HPDE6-E6E7 (cell line): ENCODE measurements around the gene UPB1.
"Not testable (repeated sequence)": the region's sequence is repeated elsewhere in the genome, so short reads cannot be mapped to it uniquely, and the experiment has no call there.

Experiments
- DNase-seq: peaks from one replicate; pipeline ENCODE4 v3.0.0; 2011; ENCODE audit warnings: missing footprints; ENCODE audit errors: extremely low spot score

UPB1 gene

DNA sequence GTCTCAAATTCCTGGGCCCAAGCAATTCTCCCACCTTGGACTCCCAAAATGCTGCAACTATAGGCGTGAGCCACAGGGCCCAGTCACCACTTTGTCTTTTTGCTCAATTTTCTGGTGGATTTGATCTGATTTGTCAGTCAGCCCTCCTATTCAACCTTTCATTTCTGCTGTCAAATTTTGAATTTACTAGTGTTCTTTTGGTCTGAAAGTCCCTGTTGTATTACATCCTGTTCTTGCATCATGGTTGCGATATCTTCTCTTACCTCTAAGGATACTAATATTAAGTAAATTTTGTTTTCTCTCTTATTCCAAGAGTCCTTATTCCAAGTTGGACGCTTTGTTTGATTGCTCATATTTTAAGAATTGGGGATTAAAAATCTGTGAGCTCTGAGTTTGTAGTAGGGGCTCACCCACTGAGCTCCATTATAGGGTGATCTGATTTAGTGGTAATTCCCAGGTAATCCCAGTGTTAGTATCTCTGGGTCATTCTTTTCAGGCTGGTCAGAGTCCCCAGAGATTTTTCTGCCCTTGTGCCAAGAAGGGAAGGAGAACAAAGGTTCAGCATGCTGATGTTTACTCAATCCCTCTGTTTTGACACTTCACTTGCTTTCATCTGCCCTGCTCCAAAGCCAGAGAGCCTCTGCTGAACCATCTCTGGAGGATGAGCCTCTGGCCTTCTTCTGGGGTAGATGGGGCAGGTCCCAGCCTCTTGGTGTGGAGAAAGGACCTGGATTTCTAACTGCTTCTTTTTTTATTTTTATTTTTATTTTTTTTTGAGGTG, 10.0 kb downstream of the UPB1 start:
- no peak for DNase-seq

DNA sequence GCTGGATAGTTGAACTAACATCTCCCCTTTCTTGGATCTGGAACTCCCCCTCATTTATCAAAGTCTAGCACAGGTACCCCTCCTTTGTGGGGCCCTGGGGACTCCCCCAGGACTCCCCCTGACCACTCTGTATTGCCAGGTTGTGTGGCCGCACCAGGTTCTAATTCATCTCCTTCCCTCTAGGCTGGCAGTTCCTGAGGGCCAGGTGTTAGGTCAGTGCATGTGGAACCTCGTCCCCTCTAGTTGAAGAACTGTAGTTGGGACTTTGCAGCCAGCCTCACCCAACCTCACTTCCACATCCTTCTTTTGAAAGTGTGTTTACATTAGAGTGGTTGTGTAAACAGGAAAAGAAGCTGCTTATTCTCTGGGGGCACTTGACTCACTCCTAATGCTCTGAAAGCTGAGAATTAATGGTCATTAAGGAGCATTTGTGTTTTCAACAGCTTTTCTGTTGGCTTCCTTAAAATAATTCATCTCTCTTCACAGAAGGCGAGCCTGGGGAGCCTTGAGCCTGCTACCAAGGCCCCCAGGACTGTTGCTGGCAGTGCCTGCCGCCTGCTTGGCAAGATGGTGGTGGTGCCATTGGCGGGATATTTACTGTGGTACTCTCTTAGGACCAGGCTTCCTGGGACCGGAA, 11.8 kb downstream of the UPB1 start:
- DNase-seq = peak; percentile 46

DNA sequence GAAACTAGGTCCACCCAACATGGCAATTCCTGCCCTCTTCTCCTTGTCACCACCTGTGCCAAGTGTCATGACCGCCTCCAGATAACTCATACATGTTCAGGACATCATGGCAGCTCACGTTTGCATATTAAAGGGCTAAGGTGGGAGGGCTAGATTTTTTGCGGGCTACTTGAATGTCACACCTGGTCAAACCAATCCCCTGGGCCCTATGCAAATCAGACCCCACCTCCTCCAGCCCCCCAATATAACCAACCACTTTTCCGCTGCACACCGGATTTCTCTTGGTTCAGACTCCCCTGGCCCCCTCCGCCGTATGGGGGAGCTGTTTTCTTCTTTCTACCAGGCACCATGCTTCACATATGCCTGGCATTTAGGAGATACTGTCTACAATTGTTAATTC, 12.6 kb downstream of the UPB1 start:
- no peak for DNase-seq

DNA sequence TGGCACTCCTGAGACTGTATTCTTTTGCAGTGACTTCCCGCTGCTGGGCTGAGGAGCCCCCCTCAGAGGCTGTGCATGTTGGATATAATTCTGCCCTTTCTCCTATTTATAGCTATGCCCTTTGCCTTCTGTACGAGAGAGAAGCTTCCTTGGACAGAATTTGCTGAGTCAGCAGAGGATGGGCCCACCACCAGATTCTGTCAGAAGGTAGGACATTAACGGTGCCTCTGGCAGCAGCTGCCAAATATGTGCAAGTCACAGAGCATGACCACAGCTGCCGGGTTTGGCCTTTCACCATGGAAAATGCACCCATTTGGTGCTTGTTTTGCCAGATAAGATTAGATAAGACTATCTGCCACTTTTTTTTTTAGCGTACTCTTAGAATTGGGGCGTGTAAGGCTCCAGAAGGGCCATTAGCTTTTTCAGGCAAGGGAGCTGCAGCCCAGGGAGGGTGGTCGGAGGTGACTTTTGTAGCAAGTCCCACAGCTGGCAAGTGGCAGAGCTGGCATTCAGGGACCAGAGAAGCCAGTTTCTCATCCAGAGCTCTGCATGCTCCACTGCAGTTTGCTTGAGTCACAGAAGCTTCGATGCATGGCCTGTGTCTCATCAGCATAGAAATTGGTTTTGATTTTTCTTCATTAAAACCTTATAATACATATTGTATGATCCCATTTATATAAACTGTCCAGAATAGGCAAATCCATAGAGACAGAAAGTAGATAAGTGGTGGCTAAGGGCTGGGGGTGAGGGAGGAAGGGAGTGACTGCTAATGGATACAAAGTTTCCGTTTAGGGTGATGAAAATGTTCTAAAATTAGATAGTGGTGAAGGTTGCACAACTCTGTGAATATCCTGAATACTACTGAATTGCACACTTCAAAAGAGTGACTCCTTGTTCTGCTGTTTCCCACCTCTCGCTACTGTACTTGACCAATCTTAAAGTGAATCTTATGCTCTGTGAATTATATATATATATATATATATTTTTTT, 15.8 kb downstream of the UPB1 start:
- no peak for DNase-seq

DNA sequence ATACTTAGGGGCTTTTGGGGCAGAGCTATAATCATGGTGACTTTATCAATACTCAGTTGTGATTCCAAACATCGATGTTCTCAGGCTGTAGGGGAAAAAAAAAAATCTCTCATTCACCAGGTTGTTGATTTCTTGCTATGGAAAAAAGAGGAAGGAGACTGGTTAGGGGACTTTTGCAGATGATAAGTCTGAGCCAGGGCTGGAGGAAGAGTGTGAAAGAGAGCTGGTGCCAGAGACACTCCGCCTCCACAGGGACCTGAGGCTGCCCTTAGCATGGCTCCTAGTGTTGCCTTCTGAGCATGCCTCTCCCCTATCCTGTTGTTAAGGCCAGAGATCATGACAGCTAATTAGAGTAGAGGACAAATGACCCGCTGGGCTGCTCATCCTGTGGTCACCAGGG, 16.9 kb downstream of the UPB1 start:
- no peak for DNase-seq

DNA sequence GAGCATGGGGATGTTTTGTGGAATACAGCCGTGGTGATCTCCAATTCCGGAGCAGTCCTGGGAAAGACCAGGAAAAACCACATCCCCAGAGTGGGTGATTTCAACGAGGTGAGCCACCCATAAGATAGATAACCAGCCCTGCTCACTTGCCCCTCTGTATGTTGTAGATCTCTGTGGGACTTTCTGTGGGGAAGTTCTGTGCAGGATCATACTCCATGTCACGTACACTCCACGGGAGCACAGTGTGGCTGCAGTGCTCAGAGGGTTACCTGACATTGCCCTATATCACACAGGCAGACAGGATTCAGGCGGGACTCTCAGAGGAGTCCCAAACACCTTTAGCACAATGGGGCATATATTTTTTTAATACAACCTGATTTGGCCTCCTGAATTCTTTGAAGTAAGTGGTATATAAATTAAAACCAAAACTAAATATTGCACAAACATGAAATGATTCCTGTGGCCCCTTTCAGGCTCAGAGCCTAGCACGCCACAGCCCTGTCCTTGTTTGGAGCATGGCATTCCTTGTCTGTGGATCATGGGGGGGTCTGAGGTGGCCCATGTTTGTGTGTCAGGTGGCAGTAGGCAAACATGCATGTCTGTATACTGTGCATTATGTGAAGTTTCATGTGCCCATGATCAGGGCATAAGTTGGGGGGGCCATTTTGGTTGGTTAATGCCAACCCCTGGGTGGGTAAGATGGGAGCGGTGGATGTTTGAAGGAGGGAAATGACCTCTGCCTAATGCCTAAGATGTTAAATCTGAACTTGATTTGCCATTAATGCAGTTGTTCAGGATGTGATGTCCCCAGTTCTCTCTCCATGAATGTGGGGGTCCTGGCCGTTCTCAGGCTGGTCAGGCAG, 18.5 kb downstream of the UPB1 start:
- DNase-seq = no peak

DNA sequence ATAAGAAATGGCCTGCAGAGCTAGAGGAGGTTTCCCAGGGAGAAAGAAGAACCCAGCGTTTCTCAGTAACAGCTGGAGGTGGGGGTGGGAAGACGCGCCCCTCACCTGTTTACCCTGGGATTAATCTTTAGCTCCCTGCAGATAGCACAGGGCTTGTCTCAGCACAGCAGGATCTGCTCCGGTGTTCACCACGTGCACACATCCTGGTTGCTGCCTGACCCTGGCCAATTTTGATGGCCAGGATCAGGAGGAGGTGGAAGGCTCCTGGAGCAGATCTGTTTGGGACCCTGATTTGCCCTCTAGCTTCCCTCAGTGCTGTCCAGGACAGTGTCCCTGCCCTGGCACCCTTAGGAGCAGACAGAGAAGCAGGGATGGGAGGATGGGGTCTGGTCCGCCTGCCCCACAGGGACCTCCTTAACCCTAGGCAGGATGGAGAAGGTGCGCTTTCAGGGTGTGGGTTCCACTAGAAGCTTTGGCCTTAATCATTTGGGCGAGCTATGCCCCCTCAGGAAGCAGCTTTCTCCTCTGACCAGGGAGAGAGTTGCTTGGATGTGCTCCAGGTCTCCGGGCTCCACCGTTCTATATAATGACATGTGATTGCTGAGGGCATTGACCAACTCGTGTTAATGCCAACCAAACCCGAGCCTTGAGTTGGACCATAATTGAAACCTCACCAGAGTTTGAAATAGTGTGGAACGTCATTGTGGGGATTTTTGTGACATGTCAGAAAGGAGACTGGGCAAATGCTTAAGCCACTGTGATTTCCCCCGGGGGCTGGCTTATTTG, 19.3 kb downstream of the UPB1 start:
- no peak for DNase-seq

DNA sequence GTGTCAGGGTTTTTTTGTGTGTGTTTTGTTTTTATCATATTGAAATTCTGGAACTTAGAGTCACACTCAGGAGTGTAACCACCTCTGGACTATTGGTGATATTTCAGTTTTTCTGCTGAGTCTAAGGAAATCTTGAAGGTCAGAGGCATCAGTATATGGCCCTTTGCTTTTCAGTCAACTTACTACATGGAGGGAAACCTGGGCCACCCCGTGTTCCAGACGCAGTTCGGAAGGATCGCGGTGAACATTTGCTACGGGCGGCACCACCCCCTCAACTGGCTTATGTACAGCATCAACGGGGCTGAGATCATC, 19.9 kb downstream of the UPB1 start:
- DNase-seq = no peak

DNA sequence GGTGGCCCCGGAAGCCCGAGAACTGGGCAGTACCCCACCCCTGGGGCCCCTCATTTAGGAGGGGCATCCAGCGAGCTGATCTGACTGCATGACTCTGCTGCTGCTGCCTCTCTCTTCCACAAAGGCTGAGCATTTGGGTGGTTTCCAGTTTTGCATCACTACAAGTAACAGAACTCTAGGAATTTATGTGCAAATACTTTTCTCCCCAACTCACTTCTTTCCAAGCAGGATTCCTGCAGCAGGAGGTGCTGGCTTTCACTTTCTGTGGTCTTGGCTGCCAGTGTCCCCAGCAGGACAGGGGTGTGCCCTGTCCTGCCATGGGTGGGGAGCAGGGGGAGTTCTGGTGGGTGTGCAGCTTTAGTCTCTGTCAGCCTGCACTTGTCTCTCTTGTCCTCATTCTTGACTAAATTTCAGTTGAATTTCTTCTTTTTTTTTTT, 21.2 kb downstream of the UPB1 start:
- DNase-seq = peak; percentile 23

DNA sequence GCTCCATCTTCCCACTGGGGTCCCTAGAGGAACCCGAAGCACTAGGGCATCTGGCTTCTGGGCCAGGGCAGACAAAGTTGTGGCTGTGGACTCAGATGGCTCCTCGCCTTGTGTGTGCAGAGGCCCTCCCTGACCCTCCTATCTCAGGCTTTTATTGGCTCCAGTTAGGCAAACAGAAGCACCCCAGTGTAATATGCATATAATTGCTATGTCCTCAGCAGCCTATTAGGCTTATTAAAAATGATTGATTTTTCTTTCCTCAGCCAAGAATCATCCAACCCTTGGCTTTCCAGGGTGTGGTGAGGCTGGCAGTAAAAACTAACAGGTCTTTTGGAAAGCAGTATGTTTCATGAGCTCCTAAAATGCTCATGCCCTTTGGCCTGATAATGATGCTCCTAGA, 22.3 kb downstream of the UPB1 start:
- no peak for DNase-seq

DNA sequence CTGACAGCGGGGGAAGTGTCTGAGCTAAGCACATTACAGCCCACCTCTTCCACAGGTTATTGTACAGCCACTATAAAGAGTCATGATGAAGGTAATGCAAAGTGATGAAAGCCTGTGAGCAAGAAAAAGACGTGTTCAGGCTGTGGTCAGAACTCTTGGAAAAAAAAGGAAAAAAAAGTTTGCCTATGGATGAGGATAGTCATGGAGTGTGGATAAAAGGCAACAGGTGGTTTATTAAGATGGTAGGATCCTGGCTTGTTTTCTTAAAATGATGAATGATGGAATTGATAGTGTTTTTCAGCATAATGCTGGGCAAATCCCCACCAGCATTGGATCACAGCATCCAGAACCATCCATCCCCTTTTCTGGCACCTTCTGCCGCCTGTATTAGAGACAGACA, 23.1 kb downstream of the UPB1 start:
- DNase-seq = no peak

DNA sequence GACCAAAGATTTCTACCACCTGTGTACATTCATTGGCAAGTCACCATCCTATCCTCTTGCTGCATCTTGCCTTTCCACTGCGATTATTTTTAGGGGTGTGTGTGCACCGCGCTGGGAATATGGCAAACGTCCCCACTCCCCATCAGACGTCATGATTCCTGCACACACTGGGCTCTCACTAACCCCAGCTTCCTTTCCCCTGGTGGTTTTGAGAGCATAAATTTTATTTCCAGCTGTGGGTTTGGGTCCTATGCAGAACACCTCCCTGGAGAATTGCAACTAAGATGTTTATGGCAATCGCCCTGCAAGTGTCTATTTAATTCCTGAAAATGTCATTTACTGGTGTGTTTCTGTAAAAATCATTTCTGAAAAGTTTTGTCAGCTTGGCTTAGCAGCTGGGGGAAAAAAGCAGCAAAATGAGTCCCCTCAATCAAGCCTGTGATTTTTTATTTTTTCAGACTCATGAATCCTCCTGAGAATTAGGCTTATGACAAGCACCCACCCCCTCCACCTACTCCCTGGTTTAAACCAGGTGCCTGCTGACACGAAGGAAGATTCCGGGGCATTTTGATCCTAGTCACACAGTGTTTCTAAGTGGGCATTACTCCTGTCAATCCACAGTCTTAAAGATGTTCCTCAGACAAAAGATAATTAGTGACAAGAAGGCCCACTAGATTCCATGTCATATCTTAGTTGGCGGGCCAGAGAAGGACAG, 23.8 kb downstream of the UPB1 start:
- DNase-seq = no peak

DNA sequence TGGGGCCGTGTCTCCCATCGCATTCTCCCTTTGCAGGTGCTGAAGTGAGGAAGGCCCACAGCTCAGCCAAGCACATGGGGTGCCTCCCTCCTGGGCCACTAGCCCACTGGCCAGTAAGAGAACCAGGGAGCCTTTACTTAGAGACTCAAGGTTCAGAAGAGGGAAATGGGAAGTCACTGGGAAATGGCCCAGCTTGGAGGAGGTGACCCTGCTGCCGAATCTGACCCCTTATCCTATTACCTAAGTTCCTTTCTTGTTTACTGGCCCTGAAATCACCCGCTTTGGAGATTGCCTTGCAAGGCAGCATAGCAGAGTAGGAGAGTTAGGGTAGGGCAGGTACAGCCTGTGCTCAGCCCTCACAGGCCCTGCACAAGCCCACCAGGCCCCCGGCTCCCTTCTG, 24.4 kb downstream of the UPB1 start:
- DNase-seq = no peak

DNA sequence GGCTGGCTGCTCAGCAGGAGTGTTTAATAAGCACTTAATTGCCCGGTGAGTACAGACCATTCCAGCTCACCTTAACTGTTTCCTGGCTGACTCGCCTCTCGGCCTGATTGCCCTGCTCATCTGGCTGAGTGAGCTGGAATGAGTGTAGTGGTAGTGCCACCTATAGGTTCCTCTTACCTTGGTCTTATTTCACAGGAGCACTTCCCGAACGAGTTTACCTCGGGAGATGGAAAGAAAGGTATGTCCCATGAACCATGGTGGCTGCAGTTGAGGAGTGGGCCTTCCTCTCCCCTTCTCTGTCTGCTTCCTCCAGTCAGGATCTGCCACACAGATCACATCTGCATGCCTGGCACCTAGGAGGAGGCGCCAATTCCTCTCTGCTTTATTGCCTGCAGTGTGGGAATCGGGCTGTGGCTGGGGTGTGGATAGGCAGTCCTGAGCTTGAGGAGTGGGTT, 26.7 kb downstream of the UPB1 start:
- peak; percentile 93 for DNase-seq

DNA sequence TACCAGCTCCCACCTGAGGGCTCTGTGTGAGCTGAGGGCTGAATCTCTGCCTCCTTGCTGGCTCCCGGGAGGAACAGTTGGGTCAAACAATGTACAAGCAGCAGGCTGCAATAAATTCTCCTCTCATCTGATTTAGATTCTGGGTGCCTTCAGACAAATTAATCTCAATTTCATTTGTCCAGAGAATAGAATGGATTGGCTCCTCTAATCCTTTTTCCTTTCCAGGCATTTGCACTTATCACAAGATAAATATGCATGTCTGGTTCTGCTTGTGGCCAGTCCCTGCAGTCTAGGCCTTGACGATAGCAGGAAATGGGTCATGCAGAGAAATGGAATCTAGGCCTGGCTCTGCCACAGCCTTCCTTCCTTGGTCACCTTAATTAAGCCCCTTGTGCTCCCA, 28.7 kb downstream of the UPB1 start:
- no peak for DNase-seq

DNA sequence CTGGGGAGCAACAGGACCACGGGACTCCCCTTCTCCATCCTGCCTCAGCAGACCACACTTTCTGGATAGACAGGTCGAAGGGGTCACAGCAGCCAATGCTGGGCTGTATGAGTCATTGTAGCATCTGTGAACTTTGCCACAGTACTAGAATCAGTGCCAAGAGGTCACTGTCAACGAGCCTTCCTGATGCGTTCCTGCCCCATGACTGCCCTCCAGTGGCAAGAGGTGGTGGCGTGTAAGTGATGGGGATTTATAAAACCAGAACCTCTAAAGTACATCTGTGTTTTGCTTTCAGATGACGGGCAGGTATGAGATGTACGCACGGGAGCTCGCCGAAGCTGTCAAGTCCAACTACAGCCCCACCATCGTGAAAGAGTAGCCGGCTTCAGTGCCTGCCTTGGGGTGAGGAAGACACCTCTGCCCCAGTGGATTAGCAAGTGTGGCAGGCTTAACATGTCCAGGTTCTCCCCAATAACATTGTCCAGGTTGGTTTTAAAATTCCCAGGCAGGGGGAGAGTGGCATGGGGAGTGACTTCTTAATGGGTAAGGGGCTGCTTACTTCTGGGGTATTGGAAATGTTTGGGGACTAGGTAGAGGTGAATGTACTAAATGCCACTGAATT, 30.4 kb downstream of the UPB1 start:
- peak; percentile 46 for DNase-seq

DNA sequence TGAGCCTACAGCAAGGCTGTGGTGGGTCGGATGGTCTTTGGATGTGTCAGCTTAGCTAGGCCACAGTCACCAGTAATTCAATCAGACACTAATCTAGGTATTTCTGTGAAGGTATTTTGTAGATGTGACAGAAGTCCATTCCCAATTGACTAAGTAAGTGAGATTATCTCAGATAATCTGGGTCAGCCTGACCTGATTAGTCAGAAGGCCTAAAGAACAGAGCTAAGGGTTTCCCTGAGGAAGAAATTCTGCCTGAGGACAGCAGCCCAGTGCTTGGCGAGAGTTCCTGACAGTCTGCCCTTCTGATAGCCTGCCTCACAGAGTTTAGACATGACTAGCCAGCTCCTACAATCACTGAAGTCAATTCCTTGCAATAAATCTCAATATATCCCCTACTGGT, 31.1 kb downstream of the UPB1 start:
- no peak for DNase-seq

DNA sequence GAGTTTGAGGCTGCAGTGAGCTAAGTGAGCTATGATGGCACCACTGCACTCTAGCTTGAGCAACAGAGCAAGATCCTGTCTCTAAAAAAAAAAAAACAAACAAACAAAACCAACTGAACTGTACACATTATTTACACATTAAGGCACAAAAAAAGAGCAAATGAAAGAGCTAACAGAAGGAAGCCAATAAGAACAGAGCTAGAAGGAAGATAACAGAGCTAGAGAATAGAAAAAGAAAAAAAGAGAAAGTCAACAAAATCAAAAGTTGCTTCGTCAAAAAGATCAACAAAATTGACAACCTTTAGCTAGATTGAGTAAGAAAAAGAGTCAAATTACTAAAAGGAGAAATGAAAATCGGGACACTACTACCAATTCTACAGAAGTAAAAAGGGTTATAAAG, 34.8 kb downstream of the UPB1 start:
- DNase-seq = no peak

DNA sequence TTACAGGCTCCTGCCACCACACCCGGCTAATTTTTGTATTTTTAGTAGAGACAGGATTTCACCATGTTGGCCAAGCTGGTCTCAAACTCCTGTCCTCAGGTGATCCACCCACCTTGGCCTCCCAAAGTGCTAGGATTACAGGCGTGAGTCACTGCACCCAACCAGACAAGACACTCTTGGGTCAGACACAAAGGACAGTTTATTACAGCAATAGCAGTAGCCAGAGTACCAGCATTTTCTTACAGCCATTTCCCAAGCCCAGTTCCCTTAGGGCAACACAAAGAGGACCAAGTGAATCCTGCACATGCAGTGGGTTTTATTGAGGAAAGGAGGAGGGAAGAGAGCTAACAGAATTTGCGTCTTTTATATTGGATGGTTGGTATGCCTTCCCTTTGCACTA, 35.8 kb downstream of the UPB1 start:
- DNase-seq = not testable (repeated sequence)

DNA sequence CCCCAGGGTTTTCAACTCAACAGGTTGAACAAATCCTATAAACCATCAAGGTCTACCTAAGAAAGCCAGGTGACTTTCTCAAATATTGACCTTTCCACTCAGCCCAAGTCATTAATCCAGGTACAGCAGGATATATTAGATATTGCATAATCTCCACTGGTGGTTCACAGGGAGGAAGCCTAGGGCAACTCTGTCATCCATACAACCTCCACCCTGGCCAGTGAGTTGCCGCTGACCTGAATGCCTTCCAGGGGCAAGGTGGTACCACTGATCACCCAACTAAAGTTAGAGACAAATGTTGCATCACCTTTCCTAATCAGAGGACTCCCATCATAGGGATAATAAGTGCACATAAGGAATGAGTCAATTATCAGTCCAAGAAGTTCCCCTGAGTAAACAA, 36.9 kb downstream of the UPB1 start:
- DNase-seq = no peak
